ENCODE results near the gene SNRNP200. TPM values are rescaled to one million over a fixed set of nuclear protein-coding genes. Genes with fewer than 3 reads are reported as not detected.
"Not testable (repeated sequence)": the region's sequence is repeated elsewhere in the genome, so short reads cannot be mapped to it uniquely, and the experiment has no call there.

Gene SNRNP200
- total RNA-seq, 1 experiment from 2014 or later: 30.2 TPM

- DNase-seq (ENCODE audit: low spot score): no peak
Observed at GRCh38 chr2:96274355-96275056, 30.8 kb downstream of the SNRNP200 start.

- DNase-seq (ENCODE audit: low spot score): no peak
Observed at GRCh38 chr2:96273763-96274162, 31.6 kb downstream of the SNRNP200 start.

- DNase-seq (ENCODE audit: low spot score): no peak
Observed at GRCh38 chr2:96271995-96272394, 33.4 kb downstream of the SNRNP200 start.

GRCh38 chr2:96267159-96267971 is 38.0 kb downstream of the SNRNP200 start:
- peak; percentile 36 for DNase-seq (ENCODE audit: low spot score)

GRCh38 chr2:96265840-96266679 is 39.3 kb downstream of the SNRNP200 start, which contains the start of the genes CIAO1 and TMEM127:
Gene CIAO1, plus strand, starts transcription at chr2:96266225. Its CDS starts 126 bp downstream, at chr2:96266351.
Gene TMEM127, minus strand, starts transcription at chr2:96265997. Its CDS starts 616 bp downstream, at chr2:96265381.
- DNase-seq (ENCODE audit: low spot score): peak; percentile 97

- DNase-seq (ENCODE audit: low spot score): no peak
Observed at GRCh38 chr2:96265349-96265839, 40.0 kb downstream of the SNRNP200 start.

GRCh38 chr2:96264656-96265348 is 40.5 kb downstream of the SNRNP200 start:
- no peak for DNase-seq (ENCODE audit: low spot score)

- no peak for DNase-seq (ENCODE audit: low spot score)
Observed at GRCh38 chr2:96264086-96264485, 41.3 kb downstream of the SNRNP200 start.

GRCh38 chr2:96262306-96262705 is 43.0 kb downstream of the SNRNP200 start:
- DNase-seq (ENCODE audit: low spot score): no peak

GRCh38 chr2:96261328-96262003 is 43.9 kb downstream of the SNRNP200 start:
- no peak for DNase-seq (ENCODE audit: low spot score)

- DNase-seq (ENCODE audit: low spot score): peak; percentile 84
Observed at GRCh38 chr2:96260387-96261260, 44.7 kb downstream of the SNRNP200 start.

GRCh38 chr2:96259497-96259921 is 45.8 kb downstream of the SNRNP200 start:
- no peak for DNase-seq (ENCODE audit: low spot score)

- no peak for DNase-seq (ENCODE audit: low spot score)
Observed at GRCh38 chr2:96258166-96259022, 47.0 kb downstream of the SNRNP200 start.

GRCh38 chr2:96257744-96258143 is 47.6 kb downstream of the SNRNP200 start:
- not testable (repeated sequence) for DNase-seq (ENCODE audit: low spot score)

- DNase-seq (ENCODE audit: low spot score): no peak
Observed at GRCh38 chr2:96256611-96257113, 48.7 kb downstream of the SNRNP200 start.

- no peak for DNase-seq (ENCODE audit: low spot score)
Observed at GRCh38 chr2:96254571-96254970, 50.8 kb downstream of the SNRNP200 start.

- DNase-seq (ENCODE audit: low spot score): no peak
Observed at GRCh38 chr2:96253006-96253405, 52.3 kb downstream of the SNRNP200 start.

- no peak for DNase-seq (ENCODE audit: low spot score)
Observed at GRCh38 chr2:96252526-96252925, 52.8 kb downstream of the SNRNP200 start.

All from H4 (cell line).